ES-I3 (cell line): ENCODE measurements around the gene CAMK2N1.

Source experiments
- H3K36me3 ChIP-seq: 2 replicates; pipeline ENCODE4 v1.6.1; 2013; ENCODE audit warnings: mild to moderate bottlenecking, low read length, control low read depth, moderate library complexity; ENCODE audit not compliant: insufficient read depth
- H3K4me1 ChIP-seq: 2 replicates; pipeline ENCODE4 v1.6.1; 2013; ENCODE audit warnings: mild to moderate bottlenecking, control low read depth, low read length; ENCODE audit not compliant: insufficient read depth
- H3K9ac ChIP-seq: 2 replicates; pipeline ENCODE4 v1.6.1; 2013; ENCODE audit warnings: low read depth, mild to moderate bottlenecking, low read length, moderate library complexity
- H3K9me3 ChIP-seq: 2 replicates; pipeline ENCODE4 v1.6.1; 2013; ENCODE audit warnings: mild to moderate bottlenecking, low read length, moderate library complexity; ENCODE audit not compliant: control insufficient read depth, insufficient read depth

CAMK2N1 gene

DNA sequence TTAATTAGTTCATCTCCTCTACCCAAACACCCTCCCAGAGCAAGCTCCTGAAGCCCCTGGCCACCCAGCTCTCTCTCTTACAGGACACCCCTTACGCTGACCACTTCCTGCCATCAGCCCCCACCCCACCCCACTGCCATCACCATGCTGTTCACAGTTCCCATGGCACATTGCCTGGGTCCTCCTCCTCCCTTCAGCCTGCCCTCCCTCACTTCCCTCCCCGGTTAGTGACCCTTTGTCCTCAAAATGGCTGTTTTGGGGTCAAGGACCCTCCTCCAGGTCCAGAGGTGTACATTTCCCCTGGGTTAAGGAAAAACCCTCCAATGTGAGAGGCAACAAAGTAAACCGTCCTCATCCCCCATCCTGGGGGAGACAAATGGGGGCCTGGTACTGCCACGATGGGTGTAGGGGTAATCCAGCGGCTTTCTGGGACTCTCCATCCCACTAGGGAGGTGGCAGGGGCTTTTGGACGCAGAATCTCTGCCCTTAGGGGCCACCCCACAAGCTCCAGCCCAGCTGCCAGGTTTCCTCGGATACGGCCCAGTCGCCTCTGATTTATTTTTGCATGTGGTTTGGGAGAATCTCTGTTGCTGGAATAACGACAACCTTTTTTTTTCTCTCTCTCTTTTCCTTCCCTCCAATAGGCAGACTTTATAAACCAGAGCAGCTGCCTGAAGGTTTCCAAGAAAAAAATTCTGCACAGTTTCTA lies 8.5 kb downstream of the CAMK2N1 start:
- Histone ChIP-seq H3K36me3 (no peaks in the 10 kb centered on the region), H3K9me3 (no peaks in the 10 kb centered on the region), H3K9ac (no peak overlapping the region), H3K4me1 (peaks cover 36% of the 10 kb centered on the region)

- Histone ChIP-seq H3K9me3 (no peaks in the 10 kb centered on the region), H3K36me3 (no peaks in the 10 kb centered on the region), H3K9ac (peak overlapping the region; percentile 38; the same call in 1 of the 2 replicates), H3K4me1 (peaks cover 28% of the 10 kb centered on the region)
These were observed 9.6 kb downstream of the CAMK2N1 start for GRCh38 chr1:20476265-20477038.

DNA sequence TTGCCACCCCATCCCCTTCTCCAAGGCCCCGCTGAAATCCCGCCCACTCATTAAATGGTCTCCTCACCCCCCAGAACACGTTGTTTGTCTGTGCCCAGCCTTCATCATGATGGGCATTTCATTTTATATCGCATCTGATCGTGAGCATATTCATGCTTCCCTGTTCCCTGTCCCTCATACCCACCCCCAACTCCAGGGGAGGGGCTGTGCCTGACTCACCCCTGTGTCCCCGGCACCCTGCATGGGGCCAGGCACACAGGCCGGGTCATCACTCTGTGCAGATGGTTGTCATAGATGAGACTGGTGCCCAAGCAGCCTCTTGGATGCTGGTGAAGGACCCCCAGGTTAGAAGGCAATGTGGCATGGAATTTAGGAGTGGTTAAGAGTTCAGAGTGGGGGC lies 11.0 kb downstream of the CAMK2N1 start:
- Histone ChIP-seq H3K4me1 (peaks cover 15% of the 10 kb centered on the region), H3K9ac (no peak overlapping the region), H3K9me3 (no peaks in the 10 kb centered on the region), H3K36me3 (no peaks in the 10 kb centered on the region)

DNA sequence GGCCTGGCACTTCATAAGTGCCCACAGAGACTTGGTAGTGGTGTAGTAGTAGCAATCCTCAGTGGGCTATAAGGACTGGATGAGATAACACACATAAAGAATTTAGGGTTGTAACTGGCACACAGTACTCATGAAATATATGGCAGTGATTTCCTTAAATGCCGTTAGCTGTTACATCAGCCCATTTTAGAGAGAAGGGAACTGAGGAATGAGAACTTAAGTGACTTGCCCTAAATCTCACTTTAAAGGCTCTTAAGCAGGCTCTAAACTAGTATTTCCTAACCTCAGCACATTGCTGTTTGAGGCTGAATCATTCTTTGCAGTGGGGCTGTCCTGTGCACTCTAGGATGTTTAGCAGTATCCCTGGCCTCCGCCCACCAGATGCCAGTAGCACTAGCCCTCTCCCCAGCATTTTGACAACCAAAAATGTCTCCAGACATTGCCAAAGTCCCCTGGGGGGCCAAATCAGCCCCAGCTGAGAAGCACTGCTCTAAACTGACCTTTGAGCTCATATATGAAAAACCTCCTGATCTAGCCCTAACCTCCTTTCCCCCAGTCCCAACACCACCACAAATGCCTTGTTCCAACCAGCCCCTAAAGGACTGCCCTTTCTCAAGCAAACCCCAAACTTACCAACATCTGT lies 11.6 kb downstream of the CAMK2N1 start:
- Histone ChIP-seq H3K9ac (no peak overlapping the region), H3K9me3 (no peaks in the 10 kb centered on the region), H3K36me3 (no peaks in the 10 kb centered on the region), H3K4me1 (peaks cover 15% of the 10 kb centered on the region)

- 0 out of 2 replicates have a peak overlapping the region, but pooled peaks have one; percentile 31 for H3K9ac ChIP-seq
These were observed 12.1 kb downstream of the CAMK2N1 start for GRCh38 chr1:20473894-20474293.

DNA sequence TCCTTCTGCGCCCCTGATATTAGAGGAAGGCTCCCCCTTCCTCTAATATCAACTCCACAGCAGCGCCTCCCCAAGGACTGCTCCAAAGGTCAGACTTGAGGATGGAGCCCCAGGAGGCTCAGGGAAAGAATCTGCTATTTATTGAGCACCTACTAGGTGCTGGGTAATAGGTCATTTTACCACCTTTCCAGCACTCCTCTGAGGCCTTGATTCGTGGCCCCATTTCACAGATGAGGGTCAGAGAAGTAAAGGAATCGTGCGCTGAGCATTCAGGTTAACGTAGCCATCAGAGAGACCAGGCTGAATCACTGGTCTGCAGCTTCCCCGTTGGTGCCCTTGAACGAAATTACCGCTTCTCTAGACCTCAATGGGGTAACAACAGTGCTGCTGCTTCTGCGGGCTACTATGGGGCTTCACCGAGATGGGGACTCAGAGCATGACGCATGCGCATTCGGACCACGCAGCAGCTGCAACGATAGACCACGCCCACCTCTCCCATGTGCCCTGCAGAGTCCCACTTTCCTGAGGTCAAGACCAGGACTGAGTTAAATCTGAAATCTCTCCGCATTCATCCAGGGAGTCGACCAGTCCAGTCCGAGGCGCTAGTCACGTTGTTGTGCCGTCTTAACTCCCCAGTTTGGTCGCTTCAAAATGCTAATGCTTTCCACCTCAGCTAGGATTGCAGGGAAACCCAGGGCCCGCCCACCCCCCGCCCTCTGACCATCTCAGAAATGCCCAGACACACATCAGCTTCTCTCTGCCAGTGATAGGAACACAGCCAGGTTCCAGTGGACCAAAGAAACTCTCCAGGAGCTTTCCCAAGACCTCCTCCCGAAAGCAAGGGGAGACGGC lies 12.9 kb downstream of the CAMK2N1 start:
- Histone ChIP-seq H3K4me1 (peaks cover 15% of the 10 kb centered on the region), H3K9ac (peak overlapping the region; percentile 31; the same call in 1 of the 2 replicates), H3K9me3 (no peaks in the 10 kb centered on the region), H3K36me3 (no peaks in the 10 kb centered on the region)

More at GRCh38 chr1:20473894-20474293, 12.1 kb downstream of the CAMK2N1 start:
- peaks cover 15% of the 10 kb centered on the region for H3K4me1 ChIP-seq
- no peaks in the 10 kb centered on the region for H3K9me3 ChIP-seq
- H3K36me3 ChIP-seq = no peaks in the 10 kb centered on the region

- Histone ChIP-seq H3K36me3 (no peaks in the 10 kb centered on the region), H3K9ac (no peak overlapping the region), H3K4me1 (peaks cover 7% of the 10 kb centered on the region), H3K9me3 (no peaks in the 10 kb centered on the region)
These were observed 13.9 kb downstream of the CAMK2N1 start for GRCh38 chr1:20472121-20472520.

DNA sequence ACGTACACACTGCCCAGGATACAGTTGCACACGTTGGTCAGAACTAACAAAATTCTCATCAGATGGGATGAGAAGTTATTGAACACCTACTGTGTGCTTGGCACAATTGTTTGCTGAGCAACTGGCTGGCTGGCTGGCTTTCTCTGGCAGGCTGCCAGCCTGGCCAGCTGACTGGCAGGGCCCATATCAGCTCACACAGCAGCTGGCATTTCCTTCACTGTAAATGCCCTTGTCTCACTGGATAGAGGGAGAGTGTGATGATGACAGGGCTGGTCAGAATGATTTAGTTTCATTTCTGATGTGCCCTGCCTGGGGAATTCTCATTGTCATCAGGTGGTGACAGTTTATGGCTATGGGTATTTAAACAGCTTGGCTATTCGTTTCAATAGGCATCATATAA lies 15.8 kb downstream of the CAMK2N1 start:
- no peaks in the 10 kb centered on the region for H3K9me3 ChIP-seq
- no peak overlapping the region for H3K9ac ChIP-seq
- H3K36me3 ChIP-seq = no peaks in the 10 kb centered on the region
- no peaks in the 10 kb centered on the region; the same call in 1 of the 2 replicates for H3K4me1 ChIP-seq

DNA sequence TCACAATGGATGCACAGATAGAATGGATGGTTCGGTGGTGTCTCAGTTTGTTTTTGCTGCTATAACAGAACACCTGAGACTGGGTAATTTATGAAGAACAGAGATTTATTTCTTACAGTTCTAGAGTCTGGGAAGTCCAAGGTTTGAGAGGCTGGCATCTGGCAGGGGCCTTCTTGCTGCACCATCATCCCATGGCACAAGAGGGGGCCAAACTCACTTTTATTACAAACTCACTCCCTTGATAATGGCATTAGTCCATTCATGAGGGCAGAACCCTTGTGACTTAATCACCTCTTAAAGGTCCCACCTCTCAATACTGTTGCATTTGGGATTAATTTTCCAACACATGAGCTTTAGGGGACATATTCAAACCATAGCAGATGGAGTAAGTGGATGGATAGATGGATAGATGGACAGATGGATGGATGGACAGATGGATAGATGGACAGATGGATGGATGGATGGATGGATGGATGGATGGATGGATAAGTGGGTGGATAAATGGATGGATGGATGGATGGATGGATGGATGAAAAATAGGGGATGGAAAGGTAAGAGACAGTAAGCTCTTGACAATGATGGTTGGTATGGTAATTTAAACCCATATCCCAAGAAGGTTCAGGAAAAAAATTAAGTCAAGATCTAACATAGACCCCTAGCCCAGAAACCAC lies 16.5 kb downstream of the CAMK2N1 start:
- Histone ChIP-seq H3K4me1 (no peaks in the 10 kb centered on the region; the same call in 1 of the 2 replicates), H3K9ac (no peak overlapping the region), H3K36me3 (no peaks in the 10 kb centered on the region), H3K9me3 (no peaks in the 10 kb centered on the region)

DNA sequence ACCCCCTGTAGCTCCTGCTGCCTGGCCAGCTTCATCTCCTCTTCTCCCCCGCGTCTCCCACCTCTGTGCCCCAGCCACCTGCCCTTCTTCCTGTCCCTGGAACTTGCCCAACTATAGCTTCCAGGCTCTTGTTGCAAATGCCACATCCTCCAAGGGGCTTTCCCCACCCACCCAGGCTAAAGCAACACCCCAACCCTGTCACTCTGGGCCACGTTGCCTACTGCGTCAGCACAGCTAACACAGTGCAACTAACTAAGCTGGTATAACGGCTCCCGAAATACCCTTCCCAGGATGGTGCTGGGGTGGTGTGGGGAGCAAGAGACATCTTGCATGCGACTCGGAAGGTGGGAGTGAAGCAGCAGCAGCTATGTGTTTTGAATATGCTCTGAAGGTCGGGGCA lies 19.7 kb downstream of the CAMK2N1 start:
- H3K36me3 ChIP-seq = no peaks in the 10 kb centered on the region
- H3K9me3 ChIP-seq = peaks cover 7% of the 10 kb centered on the region
- H3K9ac ChIP-seq = no peak overlapping the region
- H3K4me1 ChIP-seq = no peaks in the 10 kb centered on the region

DNA sequence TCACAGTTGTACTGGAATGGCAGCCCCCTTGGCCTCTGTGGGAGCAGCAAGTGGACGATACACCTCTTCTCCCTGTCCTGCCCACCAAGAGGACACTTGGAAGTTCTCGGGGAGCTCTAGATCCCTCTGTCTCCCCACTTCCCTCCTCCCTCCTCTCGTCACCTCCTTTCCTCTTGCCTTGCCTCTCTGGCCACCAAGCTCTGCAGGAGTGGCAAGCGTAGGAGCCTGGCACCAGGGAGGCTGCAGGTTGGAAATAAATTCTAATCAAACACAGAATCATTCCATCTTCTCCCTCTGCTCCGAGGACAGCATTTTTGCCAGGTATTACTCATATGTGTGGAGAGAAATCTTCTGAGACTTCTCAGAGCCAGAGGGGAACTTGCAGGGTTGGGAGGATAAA lies 20.8 kb downstream of the CAMK2N1 start:
- H3K9ac ChIP-seq = no peak overlapping the region
- no peaks in the 10 kb centered on the region for H3K4me1 ChIP-seq
- H3K36me3 ChIP-seq = no peaks in the 10 kb centered on the region
- H3K9me3 ChIP-seq = peaks cover 7% of the 10 kb centered on the region

DNA sequence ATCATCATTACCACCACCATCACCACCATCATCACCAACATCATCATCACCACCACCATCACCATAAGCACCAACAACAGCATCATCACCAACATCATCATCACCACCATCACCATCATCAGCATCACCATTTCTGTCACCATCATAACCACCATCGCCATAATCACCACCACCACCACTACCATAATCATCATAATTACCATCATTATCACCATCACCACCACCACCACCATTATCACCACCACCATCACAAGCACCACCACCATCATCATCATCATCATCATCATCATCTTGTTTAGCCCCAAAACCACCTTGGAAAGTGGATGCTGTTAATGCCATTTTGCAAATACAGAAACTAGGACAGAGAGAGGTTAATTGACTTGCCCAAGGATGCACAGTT lies 22.5 kb downstream of the CAMK2N1 start:
- Histone ChIP-seq H3K9ac (no peak overlapping the region), H3K4me1 (no peaks in the 10 kb centered on the region), H3K9me3 (peaks cover 7% of the 10 kb centered on the region), H3K36me3 (no peaks in the 10 kb centered on the region)

DNA sequence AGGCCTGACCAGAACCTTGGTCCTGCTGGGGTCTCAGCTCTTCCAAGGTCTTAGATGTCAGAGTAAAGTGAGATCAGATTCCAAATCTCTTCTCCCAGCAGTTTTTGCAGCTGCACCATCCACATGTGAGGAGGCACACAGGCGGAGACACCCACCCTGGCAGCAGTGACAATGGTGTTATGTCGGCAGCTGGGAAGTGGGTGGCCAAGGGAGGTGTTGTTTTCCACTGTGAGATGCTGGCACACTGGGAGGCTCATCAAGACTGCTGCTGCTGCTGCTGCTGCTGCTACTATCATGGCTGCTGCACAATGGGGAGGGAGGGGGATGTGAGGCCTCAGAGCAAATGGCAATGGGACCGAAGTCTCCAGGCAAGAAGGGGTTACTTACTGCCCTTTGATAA lies 23.6 kb downstream of the CAMK2N1 start:
- Histone ChIP-seq H3K36me3 (no peaks in the 10 kb centered on the region), H3K4me1 (no peaks in the 10 kb centered on the region), H3K9me3 (peaks cover 7% of the 10 kb centered on the region), H3K9ac (no peak overlapping the region)
